Uterus (tissue), 4 donors: ENCODE measurements around the gene TBXAS1. TPM values are rescaled to one million over a fixed set of nuclear protein-coding genes. Genes with fewer than 3 reads are reported as not detected.
A peak's percentile ranks its signal among the peaks of the same experiment; 100 is the strongest.

Source experiments
- DNase-seq, 2 donors: peaks; one replicate each; pipeline ENCODE4 v3.0.0-alpha.2; 2019 to 2020
- H3K27ac ChIP-seq, 2 donors: fragments of 200-600 bp; sonication (generic); 1 replicate in 1 of 2; 2 replicates in 1 of 2; pipeline ENCODE4 v1.5.1; 2016 to 2018
- H3K27me3 ChIP-seq, 2 donors: fragments of 200-600 bp; sonication (generic); one replicate each; pipeline ENCODE4 v1.5.1; 2018 to 2019; ENCODE audit warnings: control low read depth in 1 of 2
- H3K36me3 ChIP-seq, 2 donors: fragments of 200-600 bp; sonication (generic); one replicate each; pipeline ENCODE4 v1.5.1; 2019; ENCODE audit warnings: control low read depth in 1 of 2
- H3K4me1 ChIP-seq, 2 donors: fragments of 200-600 bp; sonication (generic); one replicate each; pipeline ENCODE4 v1.5.1; 2018 to 2019; ENCODE audit warnings: control low read depth in 1 of 2
- H3K4me3 ChIP-seq, 2 donors: fragments of 200-600 bp; sonication (generic); 1 replicate in 1 of 2; 2 replicates in 1 of 2; pipeline ENCODE4 v1.5.1; 2018 to 2019; ENCODE audit warnings: mild to moderate bottlenecking in 1 of 2
- H3K9me3 ChIP-seq, 2 donors: fragments of 200-600 bp; sonication (generic); one replicate each; pipeline ENCODE4 v1.5.1; 2019; ENCODE audit warnings: control low read depth in 1 of 2
- POLR2A ChIP-seq, 2 donors: fragments of 450-650 bp; IDR thresholded peaks; one replicate each; pipeline ENCODE4 v1.6.1; 2016; ENCODE audit warnings: antibody characterized with exemption in 2 of 2, mild to moderate bottlenecking in 1 of 2, moderate library complexity in 1 of 2
- intact Hi-C: fragments of 100-400 bp; cut with DNase I; formaldehyde crosslinking; loops from one replicate; pipeline ENCODE4 v1.15.1; 2023; ENCODE audit warnings: low total_unique reads
- total RNA-seq, 4 donors: library from RNA; depleted of rRNA in 3 of 4; stranded (reverse); fragments of >200 nt in 3 of 4; gene quantifications; one replicate each; pipeline versions ENCODE4 v1.1.0 to v1.2.4, GENCODE V29; 2014 to 2023
- TF ChIP-seq, protein P1 (sequence below), 4 experiments: fragments of 200-600 bp in 2 of 4; fragments of 450-650 bp in 2 of 4; sonication (generic) in 2 of 4; IDR thresholded peaks; one replicate each; pipeline ENCODE4 v1.5.1; 2016 to 2019; ENCODE audit warnings: antibody characterized with exemption in 4 of 4, mild to moderate bottlenecking in 2 of 4, moderate library complexity in 1 of 4
- donor health status: DM: yes; HTN: yes; CAD: no.

Gene TBXAS1
- total RNA-seq, 4 donors from 2014 or later, result 6.6 to 14.3 (median 11.9) TPM

DNA sequence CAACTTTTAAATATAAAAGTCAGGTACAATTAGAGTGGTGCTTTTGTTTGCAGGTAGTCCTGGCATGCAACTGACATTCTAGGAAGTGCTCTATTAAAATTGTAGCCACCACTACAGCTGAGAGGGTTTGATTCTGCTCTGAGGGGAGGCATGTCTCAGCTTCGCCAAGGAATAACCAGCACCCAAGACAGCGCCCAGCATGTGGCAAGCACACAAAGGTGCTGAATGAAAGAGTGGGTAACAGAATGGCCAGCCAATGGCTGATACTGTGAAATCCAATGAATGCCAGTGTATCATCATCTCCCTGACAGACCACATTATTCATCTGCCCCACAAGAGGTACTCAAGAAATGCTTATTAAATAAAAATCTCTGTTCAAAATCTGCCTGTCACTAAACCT lies 226.8 kb downstream of the TBXAS1 start:
- Histone ChIP-seq H3K4me3 (no peak overlapping the region), H3K36me3 (no peaks in the 10 kb centered on the region), H3K9me3 (no peaks in the 10 kb centered on the region), H3K4me1 (peaks cover 0 to 6% of the 10 kb centered on the region in 2 donors), H3K27ac (no peak overlapping the region), H3K27me3 (no peaks in the 10 kb centered on the region)
- no peak for TF ChIP-seq POLR2A (IDR thresholded peaks at IDR 0.05)
- TF ChIP-seq, protein P1, sequence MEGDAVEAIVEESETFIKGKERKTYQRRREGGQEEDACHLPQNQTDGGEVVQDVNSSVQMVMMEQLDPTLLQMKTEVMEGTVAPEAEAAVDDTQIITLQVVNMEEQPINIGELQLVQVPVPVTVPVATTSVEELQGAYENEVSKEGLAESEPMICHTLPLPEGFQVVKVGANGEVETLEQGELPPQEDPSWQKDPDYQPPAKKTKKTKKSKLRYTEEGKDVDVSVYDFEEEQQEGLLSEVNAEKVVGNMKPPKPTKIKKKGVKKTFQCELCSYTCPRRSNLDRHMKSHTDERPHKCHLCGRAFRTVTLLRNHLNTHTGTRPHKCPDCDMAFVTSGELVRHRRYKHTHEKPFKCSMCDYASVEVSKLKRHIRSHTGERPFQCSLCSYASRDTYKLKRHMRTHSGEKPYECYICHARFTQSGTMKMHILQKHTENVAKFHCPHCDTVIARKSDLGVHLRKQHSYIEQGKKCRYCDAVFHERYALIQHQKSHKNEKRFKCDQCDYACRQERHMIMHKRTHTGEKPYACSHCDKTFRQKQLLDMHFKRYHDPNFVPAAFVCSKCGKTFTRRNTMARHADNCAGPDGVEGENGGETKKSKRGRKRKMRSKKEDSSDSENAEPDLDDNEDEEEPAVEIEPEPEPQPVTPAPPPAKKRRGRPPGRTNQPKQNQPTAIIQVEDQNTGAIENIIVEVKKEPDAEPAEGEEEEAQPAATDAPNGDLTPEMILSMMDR (IDR thresholded peaks at IDR 0.05), result no peak
- no peak for DNase-seq
- intact Hi-C loops, result no loop called here

DNA sequence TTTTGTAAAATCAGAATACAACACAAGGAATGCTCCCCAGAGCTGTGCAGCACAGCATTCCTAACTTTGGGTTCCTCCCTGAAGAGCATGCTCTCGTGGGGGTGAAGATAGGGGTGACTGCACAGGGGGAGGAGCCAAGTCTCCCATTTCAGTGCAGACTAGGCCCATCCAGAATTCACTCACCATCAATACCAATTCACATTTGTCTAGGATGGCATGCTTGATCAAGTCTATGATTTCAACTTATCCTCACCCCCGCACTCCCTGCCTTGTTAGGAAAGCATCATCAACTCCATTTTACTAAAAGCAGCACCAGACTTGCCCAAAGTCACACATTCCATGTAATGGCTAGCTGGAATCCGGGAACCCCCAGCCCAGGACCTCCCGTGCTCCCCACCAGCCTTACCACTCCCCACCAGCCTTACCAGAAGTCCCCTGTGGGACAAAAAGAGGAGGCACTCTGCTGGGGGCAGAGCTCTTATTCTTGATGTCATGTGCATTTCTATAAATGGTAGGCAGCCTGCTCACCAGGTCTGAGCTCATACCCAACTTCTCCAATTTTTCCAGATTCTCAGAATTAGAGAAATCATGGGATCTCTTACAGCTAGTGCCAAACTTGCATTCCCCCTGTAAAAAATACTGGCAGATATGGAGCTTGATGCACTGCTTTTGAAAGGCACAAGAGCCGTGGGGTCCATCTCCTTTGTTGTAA lies 227.5 kb downstream of the TBXAS1 start:
- no peak overlapping the region for H3K4me3 ChIP-seq
- no peak overlapping the region for H3K27ac ChIP-seq
- H3K27me3 ChIP-seq, result no peaks in the 10 kb centered on the region
- no peaks in the 10 kb centered on the region for H3K36me3 ChIP-seq
- no peaks in the 10 kb centered on the region for H3K9me3 ChIP-seq
- TF ChIP-seq, protein P1 (IDR thresholded peaks at IDR 0.05), result no peak
- no peak for TF ChIP-seq POLR2A (IDR thresholded peaks at IDR 0.05)
- peaks cover 0 to 6% of the 10 kb centered on the region in 2 donors for H3K4me1 ChIP-seq
- intact Hi-C loops, result no loop called here
- DNase-seq, result no peak

DNA sequence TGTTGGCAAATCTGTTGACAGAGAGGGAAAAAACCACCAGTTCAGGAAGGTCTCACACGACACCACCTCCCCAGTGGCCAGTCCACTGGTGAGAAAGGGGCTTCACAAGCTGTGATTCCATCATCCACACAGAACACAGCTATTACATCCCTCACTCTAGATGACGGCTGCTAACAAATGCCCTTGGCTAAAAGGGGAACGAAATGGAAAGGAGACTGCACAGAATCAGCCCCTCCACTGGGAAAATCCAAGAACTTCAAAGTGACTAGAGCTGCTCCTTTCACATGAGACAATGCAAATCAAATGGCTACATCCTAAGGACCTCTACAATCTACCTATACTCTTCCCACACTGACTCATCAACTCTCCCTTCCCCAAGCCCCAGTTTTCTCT lies 228.1 kb downstream of the TBXAS1 start:
- no peak for DNase-seq
- no peak overlapping the region for H3K27ac ChIP-seq
- TF ChIP-seq POLR2A (IDR thresholded peaks at IDR 0.05), result no peak
- TF ChIP-seq, protein P1 (IDR thresholded peaks at IDR 0.05), result no peak

DNA sequence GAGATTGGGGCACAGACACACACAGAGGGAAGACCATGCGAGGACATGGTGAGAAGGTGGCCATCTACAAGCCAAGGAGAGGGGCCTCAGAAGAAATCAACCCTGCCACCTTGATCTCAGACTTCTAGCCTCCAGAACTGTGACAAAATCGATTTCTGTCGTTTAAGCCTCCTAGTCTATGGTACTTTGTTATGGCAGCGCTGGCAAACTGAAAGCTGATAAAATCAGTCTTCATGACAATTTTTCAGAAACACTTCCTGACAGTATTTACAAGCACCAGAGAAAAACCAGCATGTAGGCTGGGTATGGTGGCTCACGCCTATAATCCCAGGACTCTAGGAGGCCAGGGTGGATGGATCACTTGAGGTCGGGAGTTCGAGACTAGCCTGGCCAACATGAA lies 229.5 kb downstream of the TBXAS1 start:
- H3K27me3 ChIP-seq, result no peaks in the 10 kb centered on the region
- no peaks in the 10 kb centered on the region for H3K36me3 ChIP-seq
- intact Hi-C loops, result no loop called here
- TF ChIP-seq, protein P1 (IDR thresholded peaks at IDR 0.05), result no peak
- no peak for TF ChIP-seq POLR2A (IDR thresholded peaks at IDR 0.05)
- H3K4me1 ChIP-seq, result peaks cover 0 to 6% of the 10 kb centered on the region in 2 donors
- DNase-seq, result no peak
- H3K27ac ChIP-seq, result no peak overlapping the region
- no peak overlapping the region for H3K4me3 ChIP-seq
- H3K9me3 ChIP-seq, result no peaks in the 10 kb centered on the region

More for the DNA sequence above, 228.1 kb downstream of the TBXAS1 start:
- Histone ChIP-seq H3K27me3 (no peaks in the 10 kb centered on the region), H3K36me3 (no peaks in the 10 kb centered on the region), H3K9me3 (no peaks in the 10 kb centered on the region), H3K4me3 (no peak overlapping the region), H3K4me1 (peaks cover 0 to 6% of the 10 kb centered on the region in 2 donors)
- intact Hi-C loops, result no loop called here

DNA sequence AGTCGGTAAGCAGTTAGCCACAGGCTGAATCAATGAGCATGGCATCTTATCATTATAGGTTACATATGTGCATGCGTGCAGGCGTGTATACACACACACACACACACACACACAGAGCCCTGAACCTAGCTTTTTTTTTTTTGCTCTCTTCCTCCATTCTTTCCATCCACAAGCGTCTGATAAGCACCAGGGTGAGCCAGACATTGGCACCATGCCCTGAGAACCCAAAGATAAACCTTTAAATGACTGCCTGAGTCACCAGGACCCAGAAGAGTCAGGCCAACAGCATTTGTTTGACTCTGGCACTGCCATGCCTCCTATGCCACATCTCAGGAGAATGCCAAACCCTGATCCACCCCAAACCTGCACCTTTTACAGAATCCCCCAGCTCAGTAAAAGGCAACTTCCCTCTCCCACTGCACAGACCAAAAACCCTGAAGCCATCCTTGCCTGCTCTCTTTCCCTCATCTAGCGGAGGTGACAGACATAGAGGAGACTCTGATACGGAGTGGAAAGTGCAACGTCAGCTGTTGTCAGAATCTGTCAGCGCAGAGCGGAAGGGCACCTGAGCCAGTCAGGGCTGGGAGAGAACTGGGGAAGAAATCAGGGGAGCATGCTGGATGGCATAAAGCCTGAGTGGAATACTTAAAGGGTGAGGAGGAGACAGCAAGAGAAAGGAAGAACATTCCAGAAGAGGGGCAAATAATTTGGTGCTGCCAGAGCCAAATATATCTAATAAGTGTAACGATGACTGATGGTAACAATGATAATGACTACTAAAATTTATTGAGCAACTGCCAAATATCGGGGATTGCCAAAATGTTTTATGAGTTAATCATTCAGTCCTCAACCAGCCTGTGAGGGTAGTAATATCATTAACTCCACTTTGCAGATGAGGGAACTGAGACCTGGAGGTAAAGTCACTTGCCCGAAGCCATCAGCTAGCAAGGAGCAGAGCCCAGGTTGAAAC lies 230.5 kb downstream of the TBXAS1 start:
- H3K4me1 ChIP-seq, result peaks cover 0 to 6% of the 10 kb centered on the region in 2 donors
- DNase-seq, result peak; percentile 54 to 75
- no peaks in the 10 kb centered on the region for H3K27me3 ChIP-seq
- H3K36me3 ChIP-seq, result no peaks in the 10 kb centered on the region
- H3K27ac ChIP-seq, result peak overlapping the region; percentile 94 to 97
- intact Hi-C loops, result no loop called here
- TF ChIP-seq, protein P1 (IDR thresholded peaks at IDR 0.05), result no peak
- no peak for TF ChIP-seq POLR2A (IDR thresholded peaks at IDR 0.05)
- H3K4me3 ChIP-seq, result no peak overlapping the region
- no peaks in the 10 kb centered on the region for H3K9me3 ChIP-seq
